ENCODE data around the gene IGFL4. TPM values are rescaled to one million over a fixed set of nuclear protein-coding genes. Genes with fewer than 3 reads are reported as not detected.

Gene IGFL4
- total RNA-seq, 2 donors from 2014 or later = not detected

- Histone ChIP-seq H3K9me3 (no peaks in the 10 kb centered on the region), H3K27me3 (replicated peaks; ENCODE audit: insufficient read depth) (no peaks in the 10 kb centered on the region), H3K4me1 (replicated peaks) (peaks cover 10% of the 10 kb centered on the region), H3K36me3 (no peaks in the 10 kb centered on the region), H3K4me3 (peak overlapping the region; percentile 34 to 50), H3K27ac (no peak overlapping the region)
- TF ChIP-seq POLR2AphosphoS5 (IDR thresholded peaks at IDR 0.05) (no peak), CTCF (IDR thresholded peaks at IDR 0.05) (peak; percentile 65 to 82 (median 74)), POLR2A (IDR thresholded peaks at IDR 0.05) (no peak)
- DNase-seq (ENCODE audit: low spot score) = peak; percentile 69
- intact Hi-C loops (cut with DNase I) = loop anchor here (10.0 kb wide), 1 partner anchor 132 kb away; the partner anchor contains the start of gene IRF2BP1
- WGBS = 3% methylated on average over 34 of the region's 48 CpGs
Measured at GRCh38 chr19:46016426-46017094, 24.2 kb downstream of the IGFL4 start.

GRCh38 chr19:46015687-46016425, 24.9 kb downstream of the IGFL4 start:
- Histone ChIP-seq H3K36me3 (no peaks in the 10 kb centered on the region), H3K9me3 (no peaks in the 10 kb centered on the region), H3K27ac (no peak overlapping the region), H3K27me3 (replicated peaks; ENCODE audit: insufficient read depth) (no peaks in the 10 kb centered on the region), H3K4me3 (peak overlapping the region; percentile 34 to 50), H3K4me1 (replicated peaks) (peaks cover 10% of the 10 kb centered on the region)
- TF ChIP-seq POLR2A (IDR thresholded peaks at IDR 0.05) = no peak
- TF ChIP-seq CTCF (IDR thresholded peaks at IDR 0.05) = no peak
- no peak for TF ChIP-seq POLR2AphosphoS5 (IDR thresholded peaks at IDR 0.05)
- intact Hi-C loops (cut with DNase I) = loop anchor here (10.0 kb wide), 1 partner anchor 131 kb away; the partner anchor contains the start of gene IRF2BP1
- WGBS = 10% methylated on average over 22 of the region's 63 CpGs
- no peak for DNase-seq (ENCODE audit: low spot score)

GRCh38 chr19:46014941-46015686, 25.7 kb downstream of the IGFL4 start:
- Histone ChIP-seq H3K4me3 (peak overlapping the region; percentile 6 to 30), H3K36me3 (no peaks in the 10 kb centered on the region), H3K27me3 (replicated peaks; ENCODE audit: insufficient read depth) (no peaks in the 10 kb centered on the region), H3K9me3 (no peaks in the 10 kb centered on the region), H3K27ac (no peak overlapping the region), H3K4me1 (replicated peaks) (peaks cover 10% of the 10 kb centered on the region)
- intact Hi-C loops (cut with DNase I) = loop anchor here (10.0 kb wide), 1 partner anchor 130 kb away; the partner anchor contains the start of gene IRF2BP1
- 11% methylated on average over 38 of the region's 74 CpGs for WGBS
- peak; percentile 74 for DNase-seq (ENCODE audit: low spot score)
- TF ChIP-seq POLR2AphosphoS5 (IDR thresholded peaks at IDR 0.05) (peak; percentile 41), CTCF (IDR thresholded peaks at IDR 0.05) (no peak)

GRCh38 chr19:46014534-46014933, 26.3 kb downstream of the IGFL4 start:
- H3K9me3 ChIP-seq = no peaks in the 10 kb centered on the region
- WGBS = 65% methylated on average over 8 of the region's 8 CpGs
- H3K27ac ChIP-seq = no peak overlapping the region
- no peak for DNase-seq (ENCODE audit: low spot score)
- peak overlapping the region; percentile 6 to 30 for H3K4me3 ChIP-seq
- H3K27me3 ChIP-seq (replicated peaks; ENCODE audit: insufficient read depth) = no peaks in the 10 kb centered on the region
- intact Hi-C loops (cut with DNase I) = loop anchor here (10.0 kb wide), 1 partner anchor 130 kb away; the partner anchor contains the start of gene IRF2BP1
- no peak for TF ChIP-seq CTCF (IDR thresholded peaks at IDR 0.05)
- TF ChIP-seq POLR2AphosphoS5 (IDR thresholded peaks at IDR 0.05) = no peak
- no peak for TF ChIP-seq POLR2A (IDR thresholded peaks at IDR 0.05)
- H3K36me3 ChIP-seq = no peaks in the 10 kb centered on the region
- H3K4me1 ChIP-seq (replicated peaks) = peaks cover 10% of the 10 kb centered on the region

Data from prostate gland (tissue), 2 donors.